GM18507 (cell line): ENCODE data around the gene PPIG.
"Not testable (repeated sequence)": the region's sequence is repeated elsewhere in the genome, so short reads cannot be mapped to it uniquely, and the experiment has no call there.

ENCODE experiments used
- DNase-seq: peaks from one replicate; pipeline ENCODE4 v3.0.0; 2011; ENCODE audit warnings: low read depth; ENCODE audit not compliant: insufficient read length; ENCODE audit errors: extremely low spot score
- FAIRE-seq: peaks from 2 replicates; lab custom pipeline; 2011; peaks lifted over from hg19 to GRCh38; lab: Jason Lieb, UNC

The PPIG gene

GRCh38 chr2:169687943-169688342 lies 103.8 kb downstream of the PPIG start:
- not testable (repeated sequence) for FAIRE-seq

GRCh38 chr2:169690958-169691357 lies 106.8 kb downstream of the PPIG start:
- FAIRE-seq (no peak), DNase-seq (no peak)

More at GRCh38 chr2:169687943-169688342, 103.8 kb downstream of the PPIG start:
- DNase-seq, result not testable (repeated sequence)
